Spleen (tissue), 11 donors: ENCODE data around the gene OR5D14. TPM values are rescaled to one million over a fixed set of nuclear protein-coding genes. Genes with fewer than 3 reads are reported as not detected.

Experiments
- DNase-seq: peaks from one replicate; pipeline ENCODE4 v3.0.0-alpha.2; 2020
- H3K27ac ChIP-seq, 8 donors: fragments of 200-600 bp; sonication (generic) in 7 of 8; 1 replicate in 4 of 8; 2 replicates in 4 of 8; pipeline versions ENCODE4 v1.5.0 to v1.8.0; 2016 to 2021; ENCODE audit warnings: inconsistent platforms in 4 of 8, mild to moderate bottlenecking in 4 of 8, moderate library complexity in 1 of 8
- H3K27me3 ChIP-seq, 7 donors: fragments of 200-600 bp; sonication (generic) in 6 of 7; replicated peaks in 1 of 7; 1 replicate in 4 of 7; 2 replicates in 3 of 7; pipeline versions ENCODE4 v1.5.0 to v1.8.0; 2016 to 2021; ENCODE audit warnings: inconsistent platforms in 3 of 7, mild to moderate bottlenecking in 1 of 7
- H3K36me3 ChIP-seq, 6 donors: fragments of 200-600 bp; sonication (generic) in 5 of 6; 1 replicate in 4 of 6; 2 replicates in 2 of 6; pipeline versions ENCODE4 v1.5.0 to v1.8.0; 2016 to 2021; ENCODE audit warnings: inconsistent platforms in 2 of 6
- H3K4me1 ChIP-seq, 6 donors: fragments of 200-600 bp; sonication (generic) in 5 of 6; 1 replicate in 3 of 6; 2 replicates in 3 of 6; pipeline versions ENCODE4 v1.5.0 to v1.8.0; 2016 to 2021; ENCODE audit warnings: inconsistent platforms in 3 of 6
- H3K4me3 ChIP-seq, 8 donors: fragments of 200-600 bp; sonication (generic) in 7 of 8; 1 replicate in 4 of 8; 2 replicates in 4 of 8; pipeline versions ENCODE4 v1.5.0 to v1.8.0; 2016 to 2021; ENCODE audit warnings: inconsistent platforms in 4 of 8, mild to moderate bottlenecking in 4 of 8, moderate library complexity in 2 of 8
- H3K9me3 ChIP-seq, 8 donors: fragments of 200-600 bp; sonication (generic) in 7 of 8; 1 replicate in 4 of 8; 2 replicates in 4 of 8; pipeline versions ENCODE4 v1.5.0 to v1.8.0; 2016 to 2021; ENCODE audit warnings: inconsistent platforms in 4 of 8
- CTCF ChIP-seq, 11 experiments: fragments of 200-600 bp in 7 of 11; fragments of 450-650 bp in 4 of 11; sonication (generic) in 4 of 11; IDR thresholded peaks in 8 of 11; conservative IDR thresholded peaks in 3 of 11; 1 replicate in 7 of 11; 2 replicates in 4 of 11; pipeline versions ENCODE4 v1.4.0 to v1.8.0; 2016 to 2021; ENCODE audit warnings: antibody characterized with exemption in 11 of 11, inconsistent platforms in 4 of 11, mild to moderate bottlenecking in 1 of 11
- POLR2A ChIP-seq, 3 donors: fragments of 450-650 bp; IDR thresholded peaks; one replicate each; pipeline ENCODE4 v1.5.1; 2017; ENCODE audit warnings: antibody characterized with exemption in 3 of 3, mild to moderate bottlenecking in 1 of 3
- POLR2AphosphoS5 ChIP-seq, 3 donors: sonication (generic); formaldehyde crosslinking; IDR thresholded peaks; one replicate each; pipeline ENCODE4 v1.5.1; 2017; ENCODE audit warnings: antibody characterized with exemption in 3 of 3
- WGBS, 5 donors: extraction: QIAGEN DNeasy Blood & Tissue Kit in 3 of 5; methylation state at CpG; one replicate each; pipeline versions ENCODE4 v1.1.5 to v1.1.7; 2013 to 2018; 5-methylcytosine and 5-hydroxymethylcytosine counted together
- intact Hi-C: fragments of 100-400 bp; cut with DNase I; formaldehyde crosslinking; loops from one replicate; pipeline ENCODE4 v1.15.0; 2023; ENCODE audit warnings: low total_unique reads
- polyA plus RNA-seq, 3 donors: library from polyadenylated mRNA; stranded (reverse); fragments of 200-250 nt; gene quantifications; one replicate each; pipeline ENCODE4 v1.2.1, GENCODE V29; 2013
- total RNA-seq, 7 donors: library from RNA; depleted of rRNA in 3 of 7; stranded (reverse); fragments of >200 nt in 3 of 7; fragmentation: NEBNext Ultra II Directional in 4 of 7; extraction: Animal tissue kit (Norgen Biotek cat#: 25700) in 4 of 7; gene quantifications; one replicate each; pipeline versions ENCODE4 v1.1.0 to v1.2.1, GENCODE V29; 2016 to 2021
- donor health status: healthy with polysubstance abuse.
- donor health status: DM: no; HTN: no; CAD: no; lungs with moderate emphysema.
- donor health status: DM: no; HTN: no; CAD: no.
- donor health status: Bipolar disorder and iron deficiency.
- donor health status: healthy.
- donor health status: DM: no; HTN: no; CAD: no.
- donor health status: DM: yes; HTN: yes; CAD: no.

OR5D14 gene
- total and polyA plus RNA-seq, 10 donors, result not detected

- Histone ChIP-seq H3K9me3 (peaks cover 0 to 66% (median 33%) of the 10 kb centered on the region in 8 donors), H3K4me3 (no peak overlapping the region), H3K27me3 (no peaks in the 10 kb centered on the region), H3K27ac (no peak overlapping the region), H3K4me1 (no peaks in the 10 kb centered on the region), H3K36me3 (no peaks in the 10 kb centered on the region)
- DNase-seq, result no peak
- 75 to 94% (median 88%) methylated on average over 1 of the region's 1 CpG for WGBS, 5 donors
- TF ChIP-seq POLR2AphosphoS5 (IDR thresholded peaks at IDR 0.05) (no peak), CTCF (IDR thresholded peaks at IDR 0.05 in 8 of 11, conservative IDR thresholded peaks at IDR 0.05 in 3 of 11) (no peak), POLR2A (IDR thresholded peaks at IDR 0.05) (no peak)
- intact Hi-C loops, result no loop called here
Measured at GRCh38 chr11:55806248-55806647, 10.9 kb downstream of the OR5D14 start.

GRCh38 chr11:55811067-55811466 is 15.7 kb downstream of the OR5D14 start, which contains the start of gene OR5L1:
Gene OR5L1, plus strand, starts transcription at chr11:55811367. Its CDS starts 100 bp downstream, at chr11:55811467.
- no peaks in the 10 kb centered on the region for H3K4me1 ChIP-seq
- no peak for TF ChIP-seq CTCF (IDR thresholded peaks at IDR 0.05 in 8 of 11, conservative IDR thresholded peaks at IDR 0.05 in 3 of 11)
- no peak for TF ChIP-seq POLR2A (IDR thresholded peaks at IDR 0.05)
- TF ChIP-seq POLR2AphosphoS5 (IDR thresholded peaks at IDR 0.05), result no peak
- no peaks in the 10 kb centered on the region for H3K27me3 ChIP-seq
- WGBS, 5 donors, result 83 to 96% (median 86%) methylated on average over 1 of the region's 1 CpG
- DNase-seq, result no peak
- no peak within 1 kb of the TSS for H3K27ac ChIP-seq
- no peak within 1 kb of the TSS for H3K4me3 ChIP-seq
- H3K9me3 ChIP-seq, result peaks cover 0 to 51% (median 23%) of the 10 kb centered on the region in 8 donors
- no peaks in the 10 kb centered on the region for H3K36me3 ChIP-seq
- intact Hi-C loops, result no loop called here

- no peak within 1 kb of the TSS for H3K27ac ChIP-seq
- intact Hi-C loops, result no loop called here
- H3K4me3 ChIP-seq, result no peak within 1 kb of the TSS
- no peaks in the 10 kb centered on the region for H3K36me3 ChIP-seq
- no peaks in the 10 kb centered on the region for H3K4me1 ChIP-seq
- peaks cover 0 to 35% (median 10%) of the 10 kb centered on the region in 8 donors for H3K9me3 ChIP-seq
- H3K27me3 ChIP-seq, result no peaks in the 10 kb centered on the region
- no peak for DNase-seq
- TF ChIP-seq CTCF (IDR thresholded peaks at IDR 0.05 in 8 of 11, conservative IDR thresholded peaks at IDR 0.05 in 3 of 11) (no peak), POLR2AphosphoS5 (IDR thresholded peaks at IDR 0.05) (no peak), POLR2A (IDR thresholded peaks at IDR 0.05) (no peak)
- 81 to 87% (median 83%) methylated on average over 5 of the region's 5 CpGs for WGBS, 5 donors
Measured at GRCh38 chr11:55819330-55819729, 24.0 kb downstream of the OR5D14 start, which contains the start of gene OR5D18. Gene OR5D18, plus strand, starts transcription at chr11:55819630. Its CDS starts 0 bp downstream, at chr11:55819630.

GRCh38 chr11:55826919-55827318 is 31.6 kb downstream of the OR5D14 start, which contains the start of gene OR5L2:
Gene OR5L2, plus strand, starts transcription at chr11:55827219. Its CDS starts 0 bp downstream, at chr11:55827219.
- intact Hi-C loops, result no loop called here
- H3K9me3 ChIP-seq, result peaks cover 0 to 22% (median 7%) of the 10 kb centered on the region in 8 donors
- H3K27me3 ChIP-seq, result no peaks in the 10 kb centered on the region
- no peak within 1 kb of the TSS for H3K27ac ChIP-seq
- TF ChIP-seq CTCF (IDR thresholded peaks at IDR 0.05 in 8 of 11, conservative IDR thresholded peaks at IDR 0.05 in 3 of 11), result no peak
- TF ChIP-seq POLR2A (IDR thresholded peaks at IDR 0.05), result no peak
- no peak for TF ChIP-seq POLR2AphosphoS5 (IDR thresholded peaks at IDR 0.05)
- no peaks in the 10 kb centered on the region for H3K36me3 ChIP-seq
- no peak within 1 kb of the TSS for H3K4me3 ChIP-seq
- no peak for DNase-seq
- H3K4me1 ChIP-seq, result no peaks in the 10 kb centered on the region
